ENCODE data around the gene CDK19.
"Not testable (repeated sequence)": the region's sequence is repeated elsewhere in the genome, so short reads cannot be mapped to it uniquely, and the experiment has no call there.

The CDK19 gene

DNA sequence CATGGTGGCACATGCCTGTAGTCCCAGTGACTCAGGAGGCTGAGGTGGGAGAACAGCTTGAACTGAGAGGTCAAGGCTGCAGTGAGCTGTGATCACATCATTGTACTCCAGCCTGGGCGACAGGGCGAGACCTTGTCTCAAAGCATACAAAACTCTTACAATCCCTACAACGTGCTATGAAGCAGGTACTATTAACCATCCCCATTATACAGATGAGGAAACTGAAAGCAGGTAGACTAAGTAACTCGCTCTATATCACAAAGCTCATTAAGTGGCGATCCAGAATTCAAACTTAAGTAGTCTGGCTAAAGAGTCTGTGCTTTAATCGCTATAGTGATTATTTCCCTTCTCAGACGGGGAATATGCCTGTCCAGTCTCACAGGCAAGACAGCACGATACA, 54.7 kb downstream of the CDK19 start:
- no peak for DNase-seq (ENCODE audit: extremely low read depth in 1 of 2, low read depth in 1 of 2)

DNA sequence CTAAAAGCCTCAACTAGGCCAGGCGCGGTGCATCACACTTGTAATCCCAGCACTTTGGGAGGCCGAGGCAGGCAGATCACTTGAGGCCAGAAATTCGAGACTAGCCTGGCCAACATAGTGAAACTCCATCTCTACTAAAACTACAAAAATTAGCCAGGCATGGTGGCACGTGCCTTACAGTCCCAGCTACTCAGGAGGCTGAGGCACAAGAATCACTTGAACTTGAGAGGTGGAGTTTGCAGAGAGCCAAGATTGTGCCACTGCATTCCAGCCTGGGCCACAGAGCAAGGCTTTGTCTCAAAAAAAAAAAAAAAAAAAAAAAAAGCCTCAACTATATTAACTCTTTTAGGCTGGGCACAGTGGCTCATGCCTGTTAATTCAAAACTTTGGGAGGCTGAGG, 55.2 kb downstream of the CDK19 start:
- DNase-seq (ENCODE audit: extremely low read depth in 1 of 2, low read depth in 1 of 2) = not testable (repeated sequence)

DNA sequence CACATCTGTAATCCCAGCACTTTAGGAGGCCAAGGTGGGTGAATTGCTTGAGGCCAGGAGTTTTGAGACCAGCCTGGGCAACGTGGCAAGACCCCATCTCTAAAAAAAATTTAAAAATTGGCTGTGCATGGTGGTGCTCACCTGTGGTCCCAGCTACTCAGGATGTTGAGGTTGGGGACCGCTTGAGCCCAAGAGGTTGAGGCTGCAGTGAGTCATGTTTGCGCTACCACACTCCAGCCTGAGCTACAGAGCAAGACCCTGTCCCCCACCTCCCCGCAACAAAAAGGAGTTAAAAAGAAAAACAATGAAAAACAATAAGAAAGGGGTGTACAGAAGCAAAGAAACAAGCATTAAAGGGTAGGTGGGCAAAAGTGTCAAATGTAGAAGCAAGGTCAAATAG, 57.3 kb downstream of the CDK19 start:
- DNase-seq (ENCODE audit: extremely low read depth in 1 of 2, low read depth in 1 of 2) = no peak

DNA sequence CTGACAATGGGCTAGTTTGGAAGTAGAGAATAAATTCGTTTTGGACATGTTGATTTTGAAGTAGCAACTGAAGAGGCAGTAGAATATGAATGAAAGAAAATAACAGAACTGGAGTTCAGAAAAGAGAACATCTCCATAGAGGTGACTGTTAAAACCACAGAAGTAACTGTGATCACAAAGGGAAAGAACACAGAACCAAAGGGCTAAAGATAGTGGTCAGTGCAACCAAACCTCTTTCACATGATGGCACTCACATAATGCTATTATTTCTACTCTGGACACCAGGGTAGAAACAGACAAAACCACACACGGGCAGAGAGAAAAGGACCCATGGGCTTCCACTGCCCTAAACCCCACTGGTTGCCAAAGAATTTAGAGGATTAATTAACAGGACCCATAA, 58.5 kb downstream of the CDK19 start:
- DNase-seq (ENCODE audit: extremely low read depth in 1 of 2, low read depth in 1 of 2) = no peak

DNA sequence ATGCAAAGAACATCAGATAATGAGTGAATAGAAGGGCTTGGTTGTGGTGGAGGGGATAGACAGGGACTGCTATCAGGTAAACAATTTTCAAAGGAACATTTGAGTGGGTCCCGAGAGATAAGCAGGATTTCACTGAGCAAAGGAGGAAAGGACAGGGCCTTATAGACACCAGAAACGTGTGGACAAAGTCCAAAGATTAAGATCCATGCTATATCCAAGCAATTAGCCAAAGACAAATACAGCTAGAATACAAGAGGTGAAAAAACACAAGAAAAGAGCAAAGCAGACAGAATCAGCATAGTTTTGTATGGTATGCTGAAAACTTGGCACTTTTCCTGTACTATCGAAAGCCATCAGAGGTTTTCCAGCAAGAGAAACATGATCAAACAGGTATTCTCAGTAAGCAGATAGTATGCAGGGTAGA, 59.8 kb downstream of the CDK19 start:
- no peak for DNase-seq (ENCODE audit: extremely low read depth in 1 of 2, low read depth in 1 of 2)

DNA sequence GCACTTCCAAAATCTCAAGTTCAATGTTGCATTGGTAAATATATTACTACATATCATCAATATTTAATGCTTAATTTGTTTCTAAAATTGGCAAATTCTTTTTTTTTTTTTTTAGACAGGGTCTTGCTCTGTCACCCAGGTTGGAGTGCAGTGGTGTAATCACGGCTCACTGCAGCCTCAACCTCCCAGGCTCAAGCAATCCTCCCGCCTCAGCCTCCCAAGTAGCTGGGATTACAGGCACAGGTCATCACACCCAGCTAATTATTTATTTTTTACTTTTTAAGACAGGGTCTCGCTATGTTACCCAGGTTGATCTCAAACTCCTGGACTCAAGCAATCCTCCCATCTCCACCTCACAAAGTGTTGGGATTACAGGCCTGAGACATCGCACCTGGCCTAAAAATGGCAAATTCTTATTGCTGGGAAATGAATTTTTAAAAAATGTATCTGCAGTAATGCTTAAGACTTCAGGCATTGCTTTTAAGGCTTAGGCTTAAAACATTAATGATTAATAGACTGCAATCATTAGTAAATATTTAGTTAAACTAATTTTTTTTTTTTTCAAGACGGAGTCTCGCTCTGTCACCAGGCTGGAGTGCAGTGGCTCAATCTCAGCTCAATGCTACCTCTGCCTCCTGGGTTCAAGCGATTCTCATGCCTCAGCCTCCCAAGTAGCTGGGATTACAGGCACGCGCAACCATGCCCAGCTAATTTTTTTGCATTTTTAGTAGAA, 61.2 kb downstream of the CDK19 start:
- DNase-seq (ENCODE audit: extremely low read depth in 1 of 2, low read depth in 1 of 2) = not testable (repeated sequence)

DNA sequence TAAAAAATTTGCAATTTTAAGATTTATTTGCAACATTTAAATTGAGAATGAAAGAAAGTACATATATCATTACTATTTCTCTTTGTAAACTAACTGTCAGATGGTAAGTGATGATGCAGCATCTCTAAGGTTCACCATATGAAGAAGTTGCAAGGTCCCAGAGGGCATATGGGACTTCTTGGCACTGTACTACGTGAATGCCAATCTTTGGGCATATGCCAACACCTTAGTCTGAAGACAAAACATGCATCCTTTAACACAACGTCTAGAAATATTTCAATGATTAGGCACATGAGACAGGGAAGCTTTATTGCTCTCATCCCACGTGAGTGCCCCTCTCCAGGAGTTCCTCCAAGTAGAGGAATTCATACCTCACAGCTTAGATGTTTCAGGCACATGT, 66.8 kb downstream of the CDK19 start:
- DNase-seq (ENCODE audit: extremely low read depth in 1 of 2, low read depth in 1 of 2) = no peak

DNA sequence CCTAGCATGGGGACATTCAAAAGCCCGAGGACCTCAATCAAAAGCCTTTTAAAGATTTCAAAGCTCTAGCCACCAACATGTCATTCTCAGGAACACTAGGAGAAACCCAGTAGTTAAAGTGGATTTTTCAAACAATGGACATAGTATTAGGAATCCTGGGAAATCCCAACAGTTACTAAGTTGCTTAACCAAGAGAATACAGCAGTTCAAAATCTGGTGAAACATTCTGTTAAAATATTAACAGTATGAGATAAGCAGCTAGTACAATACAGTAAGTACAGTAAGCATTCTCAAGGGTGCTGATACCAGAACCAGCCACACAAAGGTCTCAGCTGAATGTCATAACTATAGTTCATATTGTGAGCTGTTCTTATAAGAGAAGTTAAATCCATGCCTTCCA, 68.6 kb downstream of the CDK19 start:
- no peak for DNase-seq (ENCODE audit: extremely low read depth in 1 of 2, low read depth in 1 of 2)

DNA sequence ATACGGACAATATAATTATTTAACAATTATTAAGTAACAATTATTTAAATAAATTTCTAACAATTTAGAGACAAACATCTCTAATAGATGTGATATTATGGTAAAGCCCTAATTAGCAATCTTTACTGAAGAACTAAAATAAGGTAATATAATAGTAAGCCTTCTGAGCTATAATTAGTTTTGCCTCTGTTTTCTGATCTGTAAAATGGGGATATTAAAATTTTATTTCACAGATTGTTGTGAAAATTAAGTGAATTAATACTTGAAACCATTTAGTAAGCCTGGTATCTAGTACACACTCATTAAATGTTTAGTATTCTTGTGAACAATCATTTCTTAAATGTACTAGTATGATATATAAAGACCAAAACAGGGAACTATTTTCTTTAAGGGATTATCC, 70.3 kb downstream of the CDK19 start:
- no peak for DNase-seq (ENCODE audit: extremely low read depth in 1 of 2, low read depth in 1 of 2)

DNA sequence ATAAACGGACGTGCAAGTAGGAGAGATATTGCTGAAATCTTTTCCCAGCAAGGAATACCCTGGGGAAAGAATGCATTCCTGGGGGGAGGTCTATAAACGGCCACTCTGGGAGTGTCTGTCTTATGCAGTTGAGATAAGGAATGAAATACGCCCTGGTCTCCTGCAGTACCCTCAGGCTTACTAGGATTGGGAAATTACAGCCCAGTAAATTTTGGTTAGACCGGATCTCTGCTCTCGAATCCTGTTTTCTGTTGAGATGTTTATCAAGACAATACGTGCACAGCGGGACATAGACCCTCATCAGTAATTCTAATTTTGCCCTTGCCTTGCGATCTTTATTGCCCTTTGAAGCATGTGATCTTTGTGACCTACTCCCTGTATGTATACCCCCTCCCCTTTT, 72.7 kb downstream of the CDK19 start:
- DNase-seq (ENCODE audit: extremely low read depth in 1 of 2, low read depth in 1 of 2) = not testable (repeated sequence)

DNA sequence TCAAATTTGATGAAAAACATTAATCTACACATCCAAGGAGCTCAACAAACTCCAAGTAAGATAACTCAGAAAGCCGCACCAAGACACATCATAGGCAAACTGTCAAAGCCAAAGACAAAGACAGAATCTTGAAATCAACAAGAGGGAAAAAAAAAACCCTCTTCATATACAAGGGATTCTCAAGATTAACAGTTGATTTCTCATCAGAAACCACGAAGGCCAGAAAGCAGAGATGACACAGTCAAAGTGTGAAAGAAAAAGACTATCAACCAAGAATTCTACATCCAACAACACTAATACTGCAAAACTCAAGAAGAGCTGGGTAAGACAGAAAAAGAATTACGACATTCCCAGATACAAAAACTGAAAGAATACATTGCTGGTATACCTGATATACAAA, 73.8 kb downstream of the CDK19 start:
- DNase-seq (ENCODE audit: extremely low read depth in 1 of 2, low read depth in 1 of 2) = no peak

DNA sequence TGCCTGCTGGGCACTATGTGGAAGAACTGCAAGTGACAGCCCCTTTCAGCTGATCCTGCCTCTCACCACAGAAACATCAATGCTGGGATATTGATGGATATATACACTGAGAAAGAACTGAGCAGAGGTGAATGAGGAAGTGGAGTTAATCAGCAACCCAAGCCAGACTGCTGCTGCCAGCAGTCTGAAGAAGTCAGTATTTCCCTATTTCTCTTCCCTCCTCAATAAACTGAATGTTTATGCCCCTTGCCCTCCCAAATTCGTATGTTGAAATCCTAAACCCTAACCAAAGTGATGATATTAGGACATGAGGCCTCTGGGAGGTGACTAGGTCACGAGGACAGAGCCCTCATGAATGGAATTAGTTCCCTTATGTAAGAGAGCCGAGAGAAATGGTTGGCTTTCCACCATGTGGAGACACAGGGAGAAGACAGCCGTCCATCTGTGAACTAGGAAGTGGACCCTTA, 76.3 kb downstream of the CDK19 start:
- no peak for DNase-seq (ENCODE audit: extremely low read depth in 1 of 2, low read depth in 1 of 2)

DNA sequence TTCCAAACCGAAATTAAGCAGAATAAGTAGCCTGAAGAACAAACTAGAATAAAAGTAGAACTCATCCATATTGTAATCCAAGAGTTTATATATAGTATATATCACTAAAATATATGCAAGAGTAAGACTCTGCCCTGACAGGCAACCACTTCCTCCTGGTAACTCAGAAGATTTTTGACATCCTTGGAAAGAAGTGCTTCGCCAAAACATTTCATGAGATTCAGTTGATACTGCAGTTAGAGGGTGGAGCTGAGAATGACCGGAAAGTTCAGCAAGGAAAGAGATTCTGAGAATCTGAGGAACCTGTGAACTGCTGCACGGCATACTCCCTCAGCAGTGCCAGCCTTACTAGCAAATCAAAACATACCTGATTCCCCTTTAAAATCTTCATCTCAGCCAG, 79.6 kb downstream of the CDK19 start:
- no peak for DNase-seq (ENCODE audit: extremely low read depth in 1 of 2, low read depth in 1 of 2)

DNA sequence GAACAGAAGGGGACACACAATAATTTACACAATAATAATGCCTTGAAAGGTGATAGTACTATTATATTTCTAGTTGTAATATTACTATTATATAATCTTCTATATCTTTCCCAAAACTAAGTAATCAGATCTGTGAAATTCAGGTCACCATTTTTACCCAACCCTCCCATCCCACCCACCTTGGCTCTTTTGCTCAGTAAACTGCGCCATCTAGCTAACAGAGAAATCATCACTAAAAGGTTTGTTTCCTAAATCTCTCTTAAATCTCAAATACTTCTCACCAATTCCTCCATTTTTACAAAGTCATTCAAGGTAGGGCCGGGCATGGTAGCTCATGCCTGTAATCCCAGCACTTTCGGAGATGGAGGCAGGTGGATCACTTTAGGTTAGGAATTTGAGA, 83.4 kb downstream of the CDK19 start:
- DNase-seq (ENCODE audit: extremely low read depth in 1 of 2, low read depth in 1 of 2) = no peak

DNA sequence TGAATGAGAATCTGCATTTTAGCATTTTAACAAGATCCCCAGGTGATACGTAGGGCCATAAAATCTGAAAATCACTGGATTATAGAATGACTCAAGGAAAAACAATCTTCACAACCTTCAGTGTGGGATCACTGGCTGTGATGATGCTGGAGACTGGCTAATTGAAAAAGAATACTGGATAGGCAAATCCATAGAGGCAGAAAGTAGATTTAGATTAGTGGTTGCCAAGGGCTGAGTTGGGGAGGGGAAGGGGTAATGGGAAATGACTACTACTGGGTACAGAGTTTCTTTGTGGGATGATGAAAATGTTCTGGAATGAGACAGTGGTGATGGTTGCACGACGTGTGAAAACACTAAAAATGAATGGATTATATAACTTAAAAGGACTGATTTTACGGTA, 84.1 kb downstream of the CDK19 start:
- DNase-seq (ENCODE audit: extremely low read depth in 1 of 2, low read depth in 1 of 2) = no peak

DNA sequence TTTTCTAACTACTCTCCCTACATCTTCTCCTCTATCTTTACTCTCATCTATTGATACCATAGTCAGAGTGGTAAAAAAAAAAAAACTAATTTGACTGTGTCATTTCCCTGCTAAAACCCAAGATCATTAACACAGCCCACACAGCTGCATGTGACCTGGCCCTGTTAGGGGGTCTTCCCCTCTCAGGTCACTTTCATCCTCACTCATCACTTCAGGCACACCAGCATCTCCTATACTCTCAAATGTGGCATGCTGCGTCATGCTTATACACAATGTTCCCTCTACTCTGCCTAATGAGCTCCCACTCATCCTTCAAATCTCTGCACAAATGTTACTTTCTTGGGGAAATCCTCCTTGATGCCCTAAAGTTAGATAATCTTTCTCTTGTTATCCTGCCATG, 86.8 kb downstream of the CDK19 start:
- no peak for DNase-seq (ENCODE audit: extremely low read depth in 1 of 2, low read depth in 1 of 2)

DNA sequence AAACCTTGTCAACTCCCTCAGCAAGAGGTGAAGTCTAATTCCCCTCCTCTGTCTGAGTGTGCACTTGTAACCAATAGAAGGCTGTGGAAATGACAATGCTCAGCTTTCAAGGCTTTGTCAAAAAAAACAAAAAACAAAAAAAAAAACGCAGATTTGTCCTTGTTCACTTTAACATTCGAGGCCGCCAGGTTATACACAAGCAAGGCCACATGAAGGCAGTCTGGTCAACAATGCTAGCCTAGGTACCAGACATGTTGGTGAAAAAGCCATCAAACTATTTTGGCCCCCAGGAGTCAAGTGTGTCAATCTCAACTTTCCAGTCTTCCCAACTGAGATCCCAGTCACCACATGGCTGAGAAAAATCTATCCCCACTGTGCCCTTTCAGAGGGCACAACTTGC, 92.3 kb downstream of the CDK19 start:
- DNase-seq (ENCODE audit: extremely low read depth in 1 of 2, low read depth in 1 of 2) = no peak

DNA sequence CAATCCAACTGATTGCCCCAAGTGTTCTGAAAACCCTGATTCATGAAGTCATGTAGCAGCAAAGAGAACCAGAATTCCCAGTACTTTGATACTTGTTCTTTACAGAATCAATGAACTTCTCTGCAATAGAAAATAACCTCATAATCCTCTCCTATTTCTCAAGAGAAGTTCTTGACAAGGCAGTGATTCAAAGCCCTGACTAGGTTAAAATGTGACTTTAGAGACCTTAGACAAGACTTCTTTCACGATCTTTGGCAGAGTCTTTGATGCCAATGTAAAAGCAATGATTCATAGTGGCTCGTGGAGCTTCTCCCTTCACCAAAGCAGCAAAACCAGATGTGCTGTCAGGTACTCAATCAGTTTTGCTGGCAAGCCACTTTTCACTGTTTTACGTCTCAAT, 95.2 kb downstream of the CDK19 start:
- DNase-seq (ENCODE audit: extremely low read depth in 1 of 2, low read depth in 1 of 2) = no peak

DNA sequence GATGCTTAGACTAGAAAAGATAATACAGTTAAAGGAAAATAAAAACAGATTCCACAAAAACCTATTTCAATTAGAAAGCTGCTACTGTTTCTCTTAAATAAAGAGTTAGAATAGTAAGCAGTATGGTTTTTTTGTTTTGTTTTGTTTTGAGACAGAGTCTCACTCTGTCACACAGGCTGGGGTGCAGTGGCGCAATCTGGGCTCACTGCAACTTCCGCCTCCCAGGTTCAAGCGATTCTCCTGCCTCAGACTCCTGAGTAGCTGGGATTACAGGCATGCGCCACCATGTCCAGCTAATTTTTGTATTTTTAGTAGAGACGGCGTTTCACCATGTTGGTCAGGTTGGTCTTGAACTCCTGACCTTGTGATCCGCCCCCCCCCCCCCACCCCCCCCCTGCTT, 95.7 kb downstream of the CDK19 start:
- not testable (repeated sequence) for DNase-seq (ENCODE audit: extremely low read depth in 1 of 2, low read depth in 1 of 2)

DNA sequence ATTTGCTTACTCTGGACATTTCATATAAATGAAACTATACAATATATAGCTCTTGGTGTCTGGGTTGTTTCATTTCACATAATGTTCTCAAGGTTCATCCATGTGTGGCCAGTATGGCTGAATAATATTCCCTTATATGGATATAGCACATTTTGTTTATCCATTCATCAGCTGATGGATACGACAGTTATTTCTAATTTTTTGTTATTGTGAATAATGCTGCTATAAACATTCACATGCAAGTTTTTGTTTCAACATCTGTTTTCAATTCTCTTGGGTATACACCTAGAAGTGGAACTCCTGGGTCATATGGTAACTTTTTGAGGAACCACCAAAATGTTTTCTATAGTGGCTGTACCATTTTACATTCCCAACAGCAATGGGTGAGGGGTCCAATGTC, 101.1 kb downstream of the CDK19 start:
- no peak for DNase-seq (ENCODE audit: extremely low read depth in 1 of 2, low read depth in 1 of 2)

DNA sequence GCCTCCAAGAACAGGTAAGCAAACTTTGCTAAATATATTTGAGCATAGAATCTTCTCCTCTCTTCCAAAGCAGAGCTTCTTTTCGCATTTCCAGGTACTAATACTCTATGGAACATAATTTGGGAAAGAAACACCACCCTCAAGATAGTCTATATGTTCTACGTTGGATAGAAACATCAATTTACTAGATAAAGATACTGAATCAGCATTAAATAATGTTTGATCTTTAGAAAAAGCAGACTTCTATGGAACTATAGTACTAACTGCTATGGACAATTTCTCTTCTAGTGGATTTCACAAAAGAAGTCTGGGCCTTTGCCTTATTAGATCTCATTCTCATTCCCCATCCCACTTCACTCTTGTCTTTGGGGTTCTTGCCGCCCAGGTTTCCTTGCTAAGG, 103.0 kb downstream of the CDK19 start:
- no peak for DNase-seq (ENCODE audit: extremely low read depth in 1 of 2, low read depth in 1 of 2)

DNA sequence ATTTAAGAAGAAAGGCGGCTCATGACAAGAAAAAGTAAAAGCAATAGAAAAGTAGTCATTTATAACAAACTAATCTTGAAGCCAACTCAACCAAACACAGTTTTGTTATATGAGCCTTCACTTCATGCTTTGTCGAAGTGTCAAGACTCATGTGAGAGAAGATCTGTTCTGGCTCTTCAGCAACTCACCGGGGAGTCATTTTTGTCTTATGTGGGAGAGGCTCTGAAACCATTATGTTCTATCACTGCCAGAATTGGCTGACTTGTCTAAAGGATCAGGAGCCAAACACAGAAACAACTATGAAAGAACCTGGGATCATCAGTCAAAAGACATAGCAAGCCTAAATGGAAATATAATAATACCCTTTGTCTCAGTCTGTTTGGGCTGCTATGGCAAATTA, 105.2 kb downstream of the CDK19 start:
- DNase-seq (ENCODE audit: extremely low read depth in 1 of 2, low read depth in 1 of 2) = no peak

DNA sequence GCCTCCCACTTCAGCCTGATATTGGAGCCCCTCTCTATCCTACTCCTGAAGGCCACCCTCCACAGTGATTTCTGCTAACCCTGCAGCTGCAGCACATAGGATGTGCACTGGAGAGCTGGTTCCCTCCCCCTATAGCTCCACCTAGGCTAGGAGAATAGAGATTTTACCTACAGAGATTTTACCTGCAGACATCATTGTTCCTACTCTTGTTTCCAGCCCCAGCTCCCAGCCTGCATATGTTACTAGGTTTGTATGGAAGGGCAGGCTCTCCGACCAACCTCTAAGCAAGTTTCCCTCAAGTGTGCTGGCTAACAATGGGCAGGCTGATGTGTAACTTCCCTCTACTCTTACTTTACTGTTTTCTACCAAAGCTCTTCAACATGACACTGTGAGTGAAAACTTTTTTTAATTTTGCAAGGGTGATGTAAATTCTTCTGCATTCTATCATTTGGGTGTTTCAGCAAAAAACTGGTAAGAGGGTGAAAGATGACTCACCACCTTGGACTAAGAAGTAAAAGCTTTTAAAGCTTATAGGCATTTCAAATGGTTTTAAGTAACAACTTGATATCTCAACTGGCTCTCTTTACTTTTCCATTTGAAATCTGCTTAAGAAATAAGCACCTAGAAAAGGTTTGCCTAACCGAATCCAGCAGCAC, 106.8 kb downstream of the CDK19 start:
- DNase-seq (ENCODE audit: extremely low read depth in 1 of 2, low read depth in 1 of 2) = no peak
